PC-9 (cell line): Measurements from ENCODE around the gene ZNF831. TPM values are rescaled to one million over a fixed set of nuclear protein-coding genes. Genes with fewer than 3 reads are reported as not detected.

ENCODE experiments used
- BruUV-seq: library from RNA; stranded (reverse); fragments of 400-500 nt; replicated peaks from 2 replicates; lab custom pipeline; 2021; lab: Mats Ljungman, UMichigan
- CTCF ChIA-PET: fragments of 300-600 bp; sonication (Branson Sonifier 250); formaldehyde crosslinking; loops from one replicate; lab custom pipeline; 2022; ENCODE audit warnings: antibody characterized with exemption; lab: Charles Lee
- POLR2A ChIA-PET: fragments of 300-600 bp; sonication (Branson Sonifier 250); formaldehyde crosslinking; loops from one replicate; lab custom pipeline; 2022; ENCODE audit warnings: antibody characterized with exemption; ENCODE audit not compliant: unreplicated experiment; lab: Charles Lee
- DNase-seq, 2 experiments: peaks; one replicate each; pipeline versions ENCODE4 v3.0.0 to v3.0.0-alpha.2; 2015 to 2022; ENCODE audit warnings: mixed read lengths in 1 of 2
- H2AFZ ChIP-seq: fragments of 200-600 bp; sonication (generic); 2 replicates; pipeline ENCODE4 v1.8.1; 2017; ENCODE audit warnings: antibody characterized with exemption
- H3F3A ChIP-seq: fragments of 200-600 bp; sonication (generic); 2 replicates; pipeline ENCODE4 v1.8.1; 2017; ENCODE audit warnings: antibody characterized with exemption, mild to moderate bottlenecking, low read depth; ENCODE audit not compliant: insufficient read depth
- H3K27ac ChIP-seq: fragments of 200-600 bp; sonication (generic); 2 replicates; pipeline ENCODE4 v1.6.1; 2016; ENCODE audit warnings: mixed run types
- H3K27me3 ChIP-seq: fragments of 200-600 bp; sonication (generic); 2 replicates; pipeline ENCODE4 v1.6.1; 2016; ENCODE audit warnings: low read depth, mixed run types; ENCODE audit not compliant: insufficient read depth
- H3K36me3 ChIP-seq: fragments of 200-600 bp; sonication (generic); 2 replicates; pipeline ENCODE4 v1.6.1; 2016; ENCODE audit warnings: low read depth, mixed run types
- H3K4me1 ChIP-seq: fragments of 200-600 bp; sonication (generic); replicated peaks from 2 replicates; pipeline ENCODE4 v1.6.1; 2016; ENCODE audit warnings: mixed run types; ENCODE audit not compliant: insufficient read depth
- H3K4me2 ChIP-seq: fragments of 200-600 bp; sonication (generic); 2 replicates; pipeline ENCODE4 v1.6.1; 2017; ENCODE audit warnings: mixed run types
- H3K4me3 ChIP-seq: fragments of 200-600 bp; sonication (generic); 2 replicates; pipeline ENCODE4 v1.6.1; 2016; ENCODE audit warnings: mixed run types
- H3K79me2 ChIP-seq: fragments of 200-600 bp; sonication (generic); 2 replicates; pipeline ENCODE4 v1.6.1; 2017; ENCODE audit warnings: low read depth, mixed run types
- H3K9me2 ChIP-seq: fragments of 200-600 bp; sonication (generic); 2 replicates; pipeline ENCODE4 v1.8.1; 2017; ENCODE audit warnings: mild to moderate bottlenecking; ENCODE audit not compliant: insufficient read depth
- H3K9me3 ChIP-seq: fragments of 200-600 bp; sonication (generic); 2 replicates; pipeline ENCODE4 v1.8.1; 2016; ENCODE audit warnings: low read depth; ENCODE audit not compliant: insufficient read depth
- H4K20me1 ChIP-seq: fragments of 200-600 bp; sonication (generic); 2 replicates; pipeline ENCODE4 v1.8.1; 2017; ENCODE audit not compliant: insufficient read depth
- EZH2 ChIP-seq: fragments of 200-600 bp; sonication (generic); IDR thresholded peaks from 2 replicates; pipeline ENCODE4 v1.8.0; 2017; ENCODE audit warnings: antibody characterized with exemption, low read depth
- intact Hi-C: fragments of 100-400 bp; cut with micrococcal nuclease; formaldehyde crosslinking; loops from one replicate; pipeline ENCODE4 v1.10.0; 2022; ENCODE audit not compliant: unreplicated experiment
- total RNA-seq: library from RNA; stranded (reverse); gene quantifications from 2 replicates; pipeline ENCODE4 v1.2.3, GENCODE V29; 2021
- TF ChIP-seq, protein P1 (sequence below): fragments of 200-600 bp; sonication (generic); conservative IDR thresholded peaks from 2 replicates; pipeline ENCODE4 v1.6.1; 2017; ENCODE audit warnings: mixed run types, antibody characterized with exemption, mild to moderate bottlenecking, moderate library complexity

The ZNF831 gene
- total RNA-seq, 1 experiment from 2014 or later: not detected

DNA sequence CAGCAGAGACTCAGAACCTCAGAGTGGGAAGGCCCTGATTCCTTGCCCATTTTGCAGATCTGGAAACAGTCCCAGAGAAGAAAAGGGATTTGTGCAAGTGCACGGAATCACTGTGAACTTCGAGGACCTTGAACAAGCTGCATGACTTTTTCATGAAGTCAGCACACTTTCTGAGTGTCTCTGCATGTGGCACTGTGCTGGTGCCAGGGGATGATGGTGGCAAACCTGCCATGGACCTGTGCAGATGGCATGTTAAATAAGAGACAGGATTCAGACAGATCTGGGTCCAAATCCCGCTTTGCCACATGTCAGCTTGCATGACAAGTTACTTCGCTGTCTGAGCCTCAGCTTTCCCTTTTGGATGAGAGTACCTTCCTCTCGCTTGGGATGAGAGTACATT, 26.8 kb downstream of the ZNF831 start:
- no peak overlapping the region for H3K4me3 ChIP-seq
- BruUV-seq: no TSS peak
- ChIA-PET POLR2A (no interaction called here), CTCF (no interaction called here)
- no peaks in the 10 kb centered on the region for H3K4me1 ChIP-seq
- H3K27me3 ChIP-seq: peaks cover 96% of the 10 kb centered on the region
- H3K9me2 ChIP-seq: no peaks in the 10 kb centered on the region
- TF ChIP-seq EZH2: no peak
- TF ChIP-seq, protein P1, sequence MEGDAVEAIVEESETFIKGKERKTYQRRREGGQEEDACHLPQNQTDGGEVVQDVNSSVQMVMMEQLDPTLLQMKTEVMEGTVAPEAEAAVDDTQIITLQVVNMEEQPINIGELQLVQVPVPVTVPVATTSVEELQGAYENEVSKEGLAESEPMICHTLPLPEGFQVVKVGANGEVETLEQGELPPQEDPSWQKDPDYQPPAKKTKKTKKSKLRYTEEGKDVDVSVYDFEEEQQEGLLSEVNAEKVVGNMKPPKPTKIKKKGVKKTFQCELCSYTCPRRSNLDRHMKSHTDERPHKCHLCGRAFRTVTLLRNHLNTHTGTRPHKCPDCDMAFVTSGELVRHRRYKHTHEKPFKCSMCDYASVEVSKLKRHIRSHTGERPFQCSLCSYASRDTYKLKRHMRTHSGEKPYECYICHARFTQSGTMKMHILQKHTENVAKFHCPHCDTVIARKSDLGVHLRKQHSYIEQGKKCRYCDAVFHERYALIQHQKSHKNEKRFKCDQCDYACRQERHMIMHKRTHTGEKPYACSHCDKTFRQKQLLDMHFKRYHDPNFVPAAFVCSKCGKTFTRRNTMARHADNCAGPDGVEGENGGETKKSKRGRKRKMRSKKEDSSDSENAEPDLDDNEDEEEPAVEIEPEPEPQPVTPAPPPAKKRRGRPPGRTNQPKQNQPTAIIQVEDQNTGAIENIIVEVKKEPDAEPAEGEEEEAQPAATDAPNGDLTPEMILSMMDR: no peak
- H3K79me2 ChIP-seq: no peaks in the 10 kb centered on the region
- H3K36me3 ChIP-seq: no peaks in the 10 kb centered on the region
- intact Hi-C loops: no loop called here
- no peak overlapping the region for H3K27ac ChIP-seq
- DNase-seq: no peak
- no peaks in the 10 kb centered on the region for H3K9me3 ChIP-seq
- no peak overlapping the region for H3K4me2 ChIP-seq
- no peaks in the 10 kb centered on the region for H3F3A ChIP-seq
- no peak overlapping the region for H2AFZ ChIP-seq
- no peaks in the 10 kb centered on the region for H4K20me1 ChIP-seq

DNA sequence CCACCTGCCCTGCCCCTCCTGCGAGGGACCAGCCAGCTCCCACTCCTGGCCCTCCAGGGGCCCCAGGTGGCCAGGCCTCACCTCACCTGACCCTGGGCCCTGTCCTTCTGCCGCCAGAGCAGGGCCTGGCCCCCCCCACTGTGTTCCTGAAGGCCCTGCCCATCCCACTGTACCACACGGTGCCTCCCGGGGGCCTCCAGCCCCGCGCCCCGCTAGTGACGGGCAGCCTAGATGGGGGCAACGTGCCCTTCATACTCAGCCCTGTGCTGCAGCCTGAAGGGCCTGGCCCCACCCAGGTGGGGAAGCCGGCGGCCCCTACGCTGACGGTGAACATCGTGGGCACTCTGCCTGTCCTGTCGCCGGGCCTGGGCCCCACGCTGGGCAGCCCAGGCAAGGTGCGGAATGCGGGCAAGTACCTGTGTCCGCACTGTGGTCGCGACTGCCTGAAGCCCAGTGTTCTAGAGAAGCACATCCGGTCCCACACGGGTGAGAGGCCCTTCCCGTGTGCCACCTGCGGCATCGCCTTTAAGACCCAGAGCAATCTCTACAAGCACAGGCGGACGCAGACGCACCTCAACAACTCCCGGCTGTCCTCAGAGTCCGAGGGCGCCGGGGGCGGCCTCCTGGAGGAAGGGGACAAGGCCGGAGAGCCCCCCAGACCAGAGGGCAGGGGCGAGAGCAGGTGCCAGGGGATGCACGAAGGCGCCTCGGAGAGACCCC, 27.6 kb downstream of the ZNF831 start:
- H3K9me3 ChIP-seq: no peaks in the 10 kb centered on the region
- no peaks in the 10 kb centered on the region for H3K36me3 ChIP-seq
- H3K9me2 ChIP-seq: no peaks in the 10 kb centered on the region
- CTCF ChIA-PET: no interaction called here
- no TSS peak for BruUV-seq
- no peak overlapping the region for H3K4me2 ChIP-seq
- intact Hi-C loops: no loop called here
- POLR2A ChIA-PET: no interaction called here
- no peaks in the 10 kb centered on the region for H4K20me1 ChIP-seq
- H3K4me1 ChIP-seq: no peaks in the 10 kb centered on the region
- H2AFZ ChIP-seq: no peak overlapping the region
- TF ChIP-seq EZH2: no peak
- TF ChIP-seq, protein P1: no peak
- peaks cover 96% of the 10 kb centered on the region for H3K27me3 ChIP-seq
- no peaks in the 10 kb centered on the region for H3F3A ChIP-seq
- H3K27ac ChIP-seq: no peak overlapping the region
- H3K4me3 ChIP-seq: no peak overlapping the region
- no peak for DNase-seq
- H3K79me2 ChIP-seq: no peaks in the 10 kb centered on the region

DNA sequence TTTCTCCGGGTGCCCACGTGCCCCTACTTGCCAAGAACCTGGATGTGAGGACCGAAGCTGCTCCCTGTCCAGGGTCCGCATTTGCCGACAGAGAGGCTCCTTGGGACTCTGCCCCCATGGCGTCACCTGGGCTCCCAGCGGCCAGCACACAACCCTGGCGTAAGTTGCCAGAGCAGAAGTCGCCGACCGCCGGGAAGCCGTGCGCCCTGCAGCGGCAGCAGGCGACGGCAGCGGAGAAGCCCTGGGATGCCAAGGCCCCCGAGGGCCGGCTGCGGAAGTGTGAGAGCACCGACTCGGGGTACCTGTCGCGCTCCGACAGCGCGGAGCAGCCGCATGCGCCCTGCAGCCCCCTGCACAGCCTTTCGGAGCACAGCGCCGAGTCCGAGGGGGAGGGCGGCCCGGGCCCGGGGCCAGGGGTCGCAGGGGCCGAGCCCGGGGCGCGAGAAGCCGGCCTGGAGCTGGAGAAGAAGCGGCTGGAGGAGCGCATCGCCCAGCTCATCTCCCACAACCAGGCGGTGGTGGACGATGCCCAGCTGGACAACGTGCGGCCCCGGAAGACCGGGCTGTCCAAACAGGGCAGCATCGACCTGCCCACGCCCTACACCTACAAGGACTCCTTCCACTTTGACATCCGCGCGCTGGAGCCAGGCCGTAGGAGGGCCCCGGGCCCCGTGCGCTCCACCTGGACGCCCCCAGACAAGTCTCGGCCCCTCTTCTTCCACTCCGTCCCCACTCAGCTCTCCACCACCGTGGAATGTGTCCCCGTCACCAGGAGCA, 28.3 kb downstream of the ZNF831 start:
- CTCF ChIA-PET: interaction anchor here (0.6 kb wide), 1 partner anchor 306 kb away, joined by 3 read pairs; no protein-coding TSS in a partner anchor
- no TSS peak for BruUV-seq

More for the DNA sequence above, 28.3 kb downstream of the ZNF831 start:
- Histone ChIP-seq H3F3A (no peaks in the 10 kb centered on the region), H3K4me1 (no peaks in the 10 kb centered on the region), H3K36me3 (no peaks in the 10 kb centered on the region), H3K27me3 (peaks cover 96% of the 10 kb centered on the region), H3K4me2 (no peak overlapping the region), H3K4me3 (no peak overlapping the region), H3K9me3 (no peaks in the 10 kb centered on the region), H3K79me2 (no peaks in the 10 kb centered on the region), H3K9me2 (no peaks in the 10 kb centered on the region), H2AFZ (no peak overlapping the region), H4K20me1 (no peaks in the 10 kb centered on the region), H3K27ac (no peak overlapping the region)
- intact Hi-C loops: no loop called here
- POLR2A ChIA-PET: no interaction called here
- no peak for TF ChIP-seq EZH2
- TF ChIP-seq, protein P1: no peak
- DNase-seq: no peak
